ENCODE data around the gene G6PC3.

Gene G6PC3

GRCh38 chr17:44061446-44061845, 9.1 kb upstream of the G6PC3 start:
- no peak for DNase-seq (ENCODE audit: low read depth in 2 of 2)

DNA sequence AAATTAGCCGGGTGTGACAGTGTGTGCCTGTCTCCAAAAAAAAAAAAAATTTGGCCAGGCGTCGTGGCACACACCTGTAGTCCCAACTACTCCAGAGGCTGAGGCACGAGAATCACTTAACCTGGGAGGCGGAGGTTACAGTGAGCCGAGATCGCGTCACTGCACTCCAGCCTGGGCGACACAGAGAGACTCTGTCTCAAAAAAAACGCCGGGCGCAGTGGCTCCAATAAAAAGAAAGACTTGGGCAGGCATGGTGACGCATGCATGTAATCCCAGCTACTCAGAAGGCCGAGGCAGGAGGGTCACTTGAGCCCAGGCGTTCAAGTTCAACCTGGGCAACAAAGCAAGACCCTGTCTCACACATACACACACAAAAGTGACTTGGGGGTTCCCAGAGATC, 7.7 kb upstream of the G6PC3 start:
- DNase-seq (ENCODE audit: low read depth in 2 of 2): no peak

DNA sequence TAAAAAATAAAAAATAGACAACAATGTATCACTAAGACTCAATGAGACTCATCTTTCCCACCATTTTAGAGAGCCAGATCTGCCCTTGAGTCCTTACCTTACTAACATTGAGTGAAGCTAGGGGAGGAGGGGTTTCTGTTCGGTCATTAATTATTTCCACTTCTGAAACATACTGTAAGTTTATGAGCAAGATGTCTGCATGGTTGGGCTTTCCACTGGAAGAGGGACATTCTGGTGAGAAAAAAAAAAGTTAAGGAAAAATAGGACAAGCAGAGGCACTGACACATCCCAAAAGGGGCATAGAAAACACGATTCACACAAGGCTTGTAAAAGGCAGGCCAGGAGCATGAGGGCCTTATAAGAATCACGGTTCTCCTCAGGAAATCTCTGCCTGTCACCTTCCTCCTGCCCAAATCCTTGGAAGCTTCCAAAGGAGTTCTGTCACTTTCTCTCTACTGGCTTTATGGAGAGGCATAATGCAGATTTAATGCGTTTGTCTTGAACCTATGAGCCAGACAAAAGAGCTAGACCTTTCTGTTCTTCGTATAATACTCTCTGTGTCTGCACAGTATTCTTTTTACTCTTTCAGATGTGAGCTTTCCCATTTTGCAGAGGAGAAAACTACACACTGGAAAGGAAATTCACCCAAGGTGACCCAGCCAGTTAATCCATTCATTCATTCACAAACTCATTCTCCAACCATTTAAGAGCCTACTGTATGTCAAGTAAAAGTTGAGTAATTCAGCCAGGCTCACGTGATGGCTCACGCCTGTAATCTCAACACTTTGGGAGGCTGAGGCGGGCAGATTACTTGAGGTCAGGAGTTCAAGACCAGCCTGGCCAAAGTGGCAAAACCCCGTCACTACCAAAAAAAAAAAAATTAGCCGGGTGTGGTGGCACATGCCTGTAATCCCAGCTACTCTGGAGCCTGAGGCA, 6.6 kb upstream of the G6PC3 start:
- no peak for DNase-seq (ENCODE audit: low read depth in 2 of 2)

GRCh38 chr17:44065668-44066203, 4.8 kb upstream of the G6PC3 start:
- peak in 1 of 2 experiments; percentile 10 for DNase-seq (ENCODE audit: low read depth in 2 of 2)

DNA sequence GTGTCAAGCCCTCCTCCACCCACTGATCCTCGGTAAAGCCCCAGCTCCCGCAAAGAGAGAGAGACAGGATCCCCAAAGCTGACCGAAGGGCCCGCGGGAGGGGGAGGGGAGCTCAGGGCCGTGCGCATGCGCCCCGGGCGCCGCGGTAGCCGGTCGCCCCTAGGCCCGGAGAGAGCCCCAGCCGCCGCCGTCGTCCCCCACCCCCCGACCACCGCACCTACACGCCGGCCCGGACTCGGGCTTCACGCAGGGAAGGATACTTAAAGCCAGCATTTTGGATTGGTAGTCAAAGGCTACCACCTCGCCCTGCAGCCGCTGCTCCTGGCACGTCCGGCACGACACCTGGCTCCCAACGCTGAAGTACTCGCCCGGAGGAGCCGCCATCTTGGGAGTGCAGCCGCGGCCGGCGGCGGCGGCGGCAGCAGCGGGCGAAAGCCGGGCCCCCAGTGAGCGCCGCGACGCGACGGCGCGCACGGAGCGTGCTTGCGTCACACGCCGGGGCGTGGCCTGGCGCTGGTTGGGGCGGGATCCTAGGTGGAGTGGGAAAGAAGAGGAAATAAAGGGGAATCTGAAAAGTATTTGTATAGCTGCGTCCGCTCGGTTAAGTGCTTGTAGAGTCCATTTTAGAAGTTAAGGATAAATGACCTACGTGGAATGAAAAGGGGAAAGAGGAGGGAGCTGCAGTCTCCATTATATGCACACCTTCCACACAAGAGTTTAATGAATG, 4.2 kb upstream of the G6PC3 start, which contains the start of gene LSM12:
TSS of gene LSM12 (minus strand) at position 468 of the 727 bp plus-strand sequence. CDS start at position 384, 84 bp downstream.
- peak; percentile 83 to 87 for DNase-seq (ENCODE audit: low read depth in 2 of 2)

GRCh38 chr17:44067545-44067940, 3.0 kb upstream of the G6PC3 start:
- DNase-seq (ENCODE audit: low read depth in 2 of 2): no peak

DNA sequence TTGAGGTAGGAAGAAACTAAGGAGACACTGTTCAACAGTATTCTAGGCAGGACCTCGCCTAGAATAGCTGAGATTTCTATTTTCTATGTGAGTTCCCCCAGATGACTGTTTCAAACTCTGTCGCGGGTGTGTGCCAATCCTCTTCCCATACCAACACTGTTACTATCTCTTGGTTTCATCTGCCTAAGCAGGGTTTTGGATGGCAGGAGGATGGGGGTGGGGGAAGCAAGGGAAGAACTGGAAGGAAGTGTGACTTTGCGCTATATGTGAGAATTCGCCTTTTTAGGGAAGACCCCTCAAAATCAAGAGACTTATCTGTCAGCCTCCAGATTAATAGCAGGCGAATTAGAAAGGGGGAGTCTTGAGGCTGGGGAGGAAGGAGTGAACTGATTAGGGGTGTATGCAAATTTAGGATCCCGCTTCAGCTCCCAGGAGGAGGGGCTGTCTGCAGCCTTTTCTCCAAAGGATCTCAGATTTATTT, 521 bp upstream of the G6PC3 start:
- no peak for DNase-seq (ENCODE audit: low read depth in 2 of 2)

- DNase-seq (ENCODE audit: low read depth in 2 of 2): peak in 1 of 2 experiments; percentile 40
Observed at GRCh38 chr17:44071198-44071520, 624 bp downstream of the G6PC3 start.

GRCh38 chr17:44071772-44072171, 1.2 kb downstream of the G6PC3 start:
- no peak for DNase-seq (ENCODE audit: low read depth in 2 of 2)

GRCh38 chr17:44074231-44074910, 3.8 kb downstream of the G6PC3 start:
- DNase-seq (ENCODE audit: low read depth in 2 of 2): no peak

DNA sequence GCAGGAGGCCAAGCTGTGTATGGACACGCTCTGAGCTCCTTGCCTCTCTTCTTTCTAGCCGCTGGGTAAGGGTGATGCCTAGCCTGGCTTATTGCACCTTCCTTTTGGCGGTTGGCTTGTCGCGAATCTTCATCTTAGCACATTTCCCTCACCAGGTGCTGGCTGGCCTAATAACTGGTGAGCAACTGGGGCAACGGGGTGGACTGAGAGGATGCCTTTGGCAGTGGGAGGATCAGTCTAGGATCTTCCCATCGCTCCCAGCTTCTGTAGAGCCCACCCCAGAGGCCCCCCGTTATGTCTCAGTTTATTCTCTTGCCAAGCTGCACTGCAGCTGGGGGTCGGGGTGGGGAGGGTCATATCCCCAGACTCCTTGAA, 4.4 kb downstream of the G6PC3 start:
- no peak for DNase-seq (ENCODE audit: low read depth in 2 of 2)

- DNase-seq (ENCODE audit: low read depth in 2 of 2): no peak
Observed at GRCh38 chr17:44075598-44076293, 5.2 kb downstream of the G6PC3 start.

GRCh38 chr17:44076716-44077594, 6.4 kb downstream of the G6PC3 start:
- no peak for DNase-seq (ENCODE audit: low read depth in 2 of 2)

GRCh38 chr17:44077595-44077909, 7.0 kb downstream of the G6PC3 start:
- no peak for DNase-seq (ENCODE audit: low read depth in 2 of 2)

DNA sequence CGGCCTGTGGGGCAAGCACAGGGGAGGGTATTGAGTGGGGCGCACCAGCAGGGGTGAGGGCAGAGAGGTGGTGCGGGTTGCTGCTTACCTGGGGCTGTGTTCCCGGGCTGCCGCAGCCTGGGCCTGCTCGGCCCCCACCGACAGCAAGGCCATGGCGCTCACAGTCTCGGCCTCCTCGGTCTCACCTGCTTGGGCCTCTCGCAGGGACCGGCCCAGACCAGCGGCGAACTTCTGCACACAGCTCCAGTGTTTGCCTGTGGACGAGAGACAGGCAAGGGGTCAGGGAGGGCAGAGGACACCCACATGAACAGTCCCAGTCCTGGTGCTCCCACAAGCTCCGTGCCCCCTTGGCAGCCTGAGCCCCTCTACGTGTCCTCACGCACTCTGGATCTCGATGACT, 7.9 kb downstream of the G6PC3 start:
- no peak for DNase-seq (ENCODE audit: low read depth in 2 of 2)

DNA sequence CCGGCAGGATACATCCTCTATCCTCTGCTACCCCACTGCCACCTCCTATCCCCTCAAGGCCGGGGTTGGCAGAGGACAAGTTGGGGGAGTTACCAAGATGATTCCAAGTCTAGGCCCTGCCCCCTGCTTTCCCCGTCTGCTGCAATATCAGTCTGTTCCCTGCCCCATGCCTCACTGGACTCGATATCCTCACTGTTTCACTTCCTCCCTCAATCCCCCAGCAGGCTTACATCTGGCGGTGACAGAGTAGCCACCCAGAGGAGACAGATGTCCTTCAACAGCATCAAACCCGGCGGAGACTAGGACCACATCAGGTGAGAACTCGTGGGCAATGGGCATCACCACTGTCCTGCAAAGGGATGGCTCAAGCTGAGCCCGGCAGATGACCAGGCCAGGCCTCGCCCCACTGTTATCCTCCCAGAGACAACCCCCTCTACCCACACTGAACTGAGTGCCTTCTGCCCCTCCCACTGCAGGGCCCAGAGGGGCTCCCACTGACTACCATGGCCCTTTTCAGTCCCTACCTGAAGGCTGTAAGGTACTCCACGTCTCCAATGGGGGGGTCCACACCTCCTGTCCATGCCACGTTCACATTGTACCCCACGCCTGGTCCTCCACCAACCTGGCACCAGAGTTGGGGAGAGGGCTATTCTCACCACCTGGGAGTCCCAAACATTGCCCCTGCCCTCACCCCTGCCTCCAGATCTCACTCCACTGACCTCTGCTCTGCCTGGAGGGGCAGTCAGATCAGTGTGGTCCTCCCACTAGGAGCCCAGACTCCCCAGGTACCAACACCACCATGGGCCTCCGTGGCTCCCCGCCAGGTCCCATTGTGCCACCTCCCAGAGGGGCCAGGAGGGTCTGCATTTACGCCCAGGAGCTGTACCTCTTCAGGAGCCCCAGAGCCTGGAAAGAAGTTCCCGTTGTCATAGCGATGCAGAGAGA, 9.6 kb downstream of the G6PC3 start:
- DNase-seq (ENCODE audit: low read depth in 2 of 2): no peak

- DNase-seq (ENCODE audit: low read depth in 2 of 2): no peak
Observed at GRCh38 chr17:44081681-44082080, 11.1 kb downstream of the G6PC3 start.

DNA sequence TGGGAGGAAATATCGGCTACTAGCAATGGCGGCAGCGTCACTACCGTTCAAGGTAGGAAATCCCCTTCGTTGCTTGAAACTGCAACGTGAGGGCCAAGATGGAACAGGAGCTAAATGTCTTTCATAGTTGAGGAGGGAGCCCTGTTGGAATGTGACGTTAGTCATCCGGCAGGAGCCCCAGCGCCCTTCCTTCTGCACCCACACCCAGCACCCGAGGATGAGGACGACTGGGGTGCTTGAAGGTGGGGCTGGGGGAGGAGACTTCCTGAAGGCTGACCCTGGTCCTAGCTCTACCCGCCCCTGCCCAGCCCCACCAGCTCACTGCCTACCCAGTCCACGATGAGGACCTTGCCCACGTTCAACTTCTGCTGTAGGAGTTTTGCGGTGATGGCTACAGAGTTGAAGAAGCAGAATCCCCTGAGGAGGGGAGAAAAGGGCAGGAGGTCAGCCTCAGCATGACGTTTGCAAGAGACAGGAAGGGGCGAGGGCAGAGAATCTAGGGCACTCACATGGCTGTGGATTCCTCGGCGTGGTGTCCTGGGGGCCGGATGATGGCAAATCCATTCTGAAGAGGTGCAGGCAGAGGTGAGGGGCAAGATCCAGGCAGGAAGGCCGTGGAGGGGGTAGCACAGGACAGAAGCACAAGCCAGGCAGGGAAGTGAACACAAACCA, 11.9 kb downstream of the G6PC3 start:
- DNase-seq (ENCODE audit: low read depth in 2 of 2): no peak
